A549 treated with CORT108297 at 1 μM for 4 hours (cell line): Measurements from ENCODE around the gene MUSK. TPM values are rescaled to one million over a fixed set of nuclear protein-coding genes. Genes with fewer than 3 reads are reported as not detected.

Source experiments
- total RNA-seq: library from RNA; stranded (reverse); fragments of 200-300 nt; extraction: Qiagen RNA extraction; gene quantifications from 5 replicates; pipeline ENCODE4 v1.2.3, GENCODE V29; 2022

Gene MUSK
- total RNA-seq, result not detected in 5 replicates

GRCh38 chr9:110668570-110669167, at the start of gene MUSK:
MUSK (plus strand) TSS chr9:110668791; CDS start chr9:110668905, 114 bp downstream.

Other genes starting within 250 kb of the MUSK start
- gene SVEP1, start 89.0 kb upstream of the MUSK start, total RNA-seq, result 1.1 to 1.8 TPM (median 1.6 TPM) in 5 replicates